HCT116 (cell line): ENCODE data around the gene SFR1. TPM values are rescaled to one million over a fixed set of nuclear protein-coding genes. Genes with fewer than 3 reads are reported as not detected.

Experiments
- ATAC-seq: fragments of 200-7000 bp; cut with Tn5 transposase; 2 replicates; pipeline ENCODE4 v1.9.1; 2020; ENCODE audit warnings: mild to moderate bottlenecking, moderate library complexity
- BruUV-seq: library from RNA; stranded (reverse); fragments of 400-500 nt; replicated peaks from 2 replicates; lab custom pipeline; 2021; lab: Mats Ljungman, UMichigan
- CTCF ChIA-PET: fragments of 300-600 bp; sonication (Branson Sonifier 250); formaldehyde crosslinking; loops from one replicate; lab custom pipeline; 2021; ENCODE audit warnings: antibody characterized with exemption; lab: Charles Lee
- POLR2A ChIA-PET: fragments of 300-600, 350-600 bp; sonication (Branson Sonifier 250); formaldehyde crosslinking; loops from one replicate; lab custom pipeline; 2021; ENCODE audit warnings: antibody characterized with exemption; lab: Charles Lee
- RAD21 ChIA-PET, 2 experiments: fragments of 300-600 bp; sonication (Branson Sonifier 250); formaldehyde crosslinking; loops; one replicate each; lab custom pipeline; 2023; ENCODE audit warnings: low total read pairs in 2 of 2; ENCODE audit not compliant: uncharacterized antibody in 2 of 2, unreplicated experiment in 2 of 2, low non-redundant PET in 1 of 2; lab: Charles Lee
- DNase-seq: peaks from one replicate; pipeline ENCODE4 v3.0.0-alpha.2; 2010; ENCODE audit warnings: low read depth, low spot score
- H2AFZ ChIP-seq: fragments of 200-600 bp; shearing (Covaris generic), sonication (generic); 2 replicates; pipeline ENCODE4 v1.6.1; 2017; ENCODE audit warnings: low read depth, mixed run types, mixed read lengths, antibody characterized with exemption, low read length; ENCODE audit not compliant: poor library complexity, severe bottlenecking
- H3K27ac ChIP-seq: 2 replicates; pipeline ENCODE4 v1.5.1; 2012; ENCODE audit warnings: low read depth, low read length
- H3K27me3 ChIP-seq: fragments of 200-600 bp; sonication (generic); 2 replicates; pipeline ENCODE4 v1.6.1; 2016; ENCODE audit warnings: mixed run types, low read length, mixed read lengths; ENCODE audit not compliant: insufficient read depth
- H3K36me3 ChIP-seq, 2 experiments: fragments of 200-500 bp in 1 of 2; fragments of 200-600 bp in 1 of 2; sonication (Bioruptor generic) in 1 of 2; sonication (generic) in 1 of 2; 2 replicates each; pipeline versions ENCODE4 v1.5.1 to v1.6.1; 2014 to 2016; ENCODE audit warnings: low read length in 2 of 2, inconsistent platforms in 1 of 2, mixed read lengths in 1 of 2, mixed run types in 1 of 2; ENCODE audit not compliant: insufficient read depth in 2 of 2, control insufficient read depth in 1 of 2
- H3K4me1 ChIP-seq, 2 experiments: fragments of 200-600 bp in 1 of 2; sonication (generic) in 1 of 2; 2 replicates each; pipeline versions ENCODE4 v1.5.1 to v1.6.1; 2012 to 2017; ENCODE audit warnings: low read length in 2 of 2, inconsistent platforms in 1 of 2, mild to moderate bottlenecking in 1 of 2, mixed read lengths in 1 of 2, mixed run types in 1 of 2, moderate library complexity in 1 of 2; ENCODE audit not compliant: insufficient read depth in 2 of 2, control insufficient read depth in 1 of 2
- H3K4me2 ChIP-seq: fragments of 200-600 bp; sonication (generic); 2 replicates; pipeline ENCODE4 v1.6.1; 2017; ENCODE audit warnings: mixed run types, low read length, mixed read lengths
- H3K4me3 ChIP-seq, 2 experiments: fragments of 200-600 bp in 1 of 2; sonication (generic) in 1 of 2; replicated peaks in 1 of 2; 2 replicates each; pipeline ENCODE4 v1.5.1; 2011 to 2016; ENCODE audit warnings: low read length in 2 of 2, control low read depth in 1 of 2, low read depth in 1 of 2, mild to moderate bottlenecking in 1 of 2, mixed read lengths in 1 of 2, mixed run types in 1 of 2
- H3K79me2 ChIP-seq: fragments of 200-600 bp; sonication (generic); 2 replicates; pipeline ENCODE4 v1.6.1; 2017; ENCODE audit warnings: mild to moderate bottlenecking, mixed run types, low read length, moderate library complexity, mixed read lengths; ENCODE audit not compliant: insufficient read depth
- H3K9ac ChIP-seq: fragments of 200-600 bp; sonication (generic); 2 replicates; pipeline ENCODE4 v1.6.1; 2016; ENCODE audit warnings: low read length, mixed read lengths
- H3K9me2 ChIP-seq: fragments of 200-600 bp; sonication (generic), shearing (Covaris generic); 2 replicates; pipeline ENCODE4 v1.6.1; 2017; ENCODE audit warnings: mixed run types, mild to moderate bottlenecking, moderate library complexity; ENCODE audit not compliant: insufficient read depth
- H3K9me3 ChIP-seq, 2 experiments: fragments of 200-500 bp in 1 of 2; fragments of 200-600 bp in 1 of 2; sonication (Bioruptor generic) in 1 of 2; sonication (generic) in 1 of 2; 2 replicates each; pipeline ENCODE4 v1.6.1; 2014 to 2017; ENCODE audit warnings: low read length in 2 of 2, mixed read lengths in 2 of 2, inconsistent platforms in 1 of 2, low read depth in 1 of 2, mild to moderate bottlenecking in 1 of 2, mixed run types in 1 of 2, moderate library complexity in 1 of 2; ENCODE audit not compliant: control insufficient read depth in 1 of 2, insufficient read depth in 1 of 2
- H4K20me1 ChIP-seq: fragments of 200-600 bp; sonication (generic), shearing (Covaris generic); 2 replicates; pipeline ENCODE4 v1.6.1; 2017; ENCODE audit warnings: mixed run types, mild to moderate bottlenecking, moderate library complexity; ENCODE audit not compliant: insufficient read depth
- ATF3 ChIP-seq: IDR thresholded peaks from 2 replicates; pipeline ENCODE4 v1.6.1; 2012
- CEBPB ChIP-seq: IDR thresholded peaks from 2 replicates; pipeline ENCODE4 v1.6.1; 2012; ENCODE audit warnings: low read depth
- EGR1 ChIP-seq: IDR thresholded peaks from 2 replicates; pipeline ENCODE4 v1.6.1; 2012; ENCODE audit warnings: low read depth
- ELF1 ChIP-seq: IDR thresholded peaks from 2 replicates; pipeline ENCODE4 v1.6.1; 2012; ENCODE audit warnings: low read depth, borderline replicate concordance
- EZH2 ChIP-seq: fragments of 200-600 bp; sonication (generic); IDR thresholded peaks from 2 replicates; pipeline ENCODE4 v1.6.1; 2017; ENCODE audit warnings: antibody characterized with exemption, mixed run types
- JUND ChIP-seq: IDR thresholded peaks from 2 replicates; pipeline ENCODE4 v1.6.1; 2012
- POLR2A ChIP-seq: IDR thresholded peaks from 2 replicates; pipeline ENCODE4 v1.7.0; 2011; ENCODE audit warnings: borderline replicate concordance; ENCODE audit not compliant: insufficient read depth, insufficient read length; ENCODE audit errors: extremely low read depth
- POLR2AphosphoS5 ChIP-seq: IDR thresholded peaks from 2 replicates; pipeline ENCODE4 v1.6.1; 2011; ENCODE audit warnings: mild to moderate bottlenecking, low read depth, low read length, moderate library complexity
- RAD21 ChIP-seq: IDR thresholded peaks from 2 replicates; pipeline ENCODE4 v1.6.1; 2012; ENCODE audit warnings: low read depth, mild to moderate bottlenecking
- REST ChIP-seq: IDR thresholded peaks from 2 replicates; pipeline ENCODE4 v1.6.1; 2012; ENCODE audit warnings: low read depth
- SIN3A ChIP-seq: IDR thresholded peaks from 2 replicates; pipeline ENCODE4 v1.6.1; 2012; ENCODE audit warnings: low read depth
- SP1 ChIP-seq: IDR thresholded peaks from 2 replicates; pipeline ENCODE4 v1.6.1; 2012; ENCODE audit warnings: low read depth
- SRF ChIP-seq: IDR thresholded peaks from 2 replicates; pipeline ENCODE4 v1.6.1; 2012; ENCODE audit warnings: low read depth
- YY1 ChIP-seq: IDR thresholded peaks from 2 replicates; pipeline ENCODE4 v1.6.1; 2011; ENCODE audit warnings: low read length, low read depth, moderate library complexity, mild to moderate bottlenecking; ENCODE audit not compliant: insufficient replicate concordance; ENCODE audit errors: extremely low read depth
- ZBTB33 ChIP-seq: IDR thresholded peaks from 2 replicates; pipeline ENCODE4 v1.6.1; 2011; ENCODE audit warnings: mild to moderate bottlenecking, low read length, moderate library complexity; ENCODE audit not compliant: insufficient replicate concordance; ENCODE audit errors: extremely low read depth
- ZFX ChIP-seq: fragments of 450-650 bp; IDR thresholded peaks from 2 replicates; pipeline ENCODE4 v1.6.1; 2017
- ZNF274 ChIP-seq: fragments of 200-500 bp; sonication (Bioruptor generic); IDR thresholded peaks from 2 replicates; pipeline ENCODE4 v1.6.1; 2014; ENCODE audit warnings: mild to moderate bottlenecking, low read depth, low read length, inconsistent platforms
- intact Hi-C: fragments of 100-400 bp; cut with micrococcal nuclease; formaldehyde crosslinking; loops from 2 replicates; pipeline ENCODE4 v1.10.0; 2022
- total RNA-seq: library from RNA; stranded (reverse); gene quantifications from one replicate; pipeline ENCODE4 v1.2.1, GENCODE V29; 2021; ENCODE audit not compliant: unreplicated experiment

The SFR1 gene
- total RNA-seq, 1 experiment from 2014 or later = 38.5 TPM

GRCh38 chr10:104104926-104105325, 17.0 kb upstream of the SFR1 start (continued):
- no peak for TF ChIP-seq SP1
- TF ChIP-seq YY1 = no peak
- no peak for TF ChIP-seq EGR1
- no peak for TF ChIP-seq SRF

GRCh38 chr10:104109908-104110662, 11.9 kb upstream of the SFR1 start:
- BruUV-seq = no TSS peak
- peaks cover 0 to 3% of the 10 kb centered on the region in 2 experiments; a peak in 1 of 4 replicates for H3K9me3 ChIP-seq
- no peaks in the 10 kb centered on the region for H3K36me3 ChIP-seq
- H3K27ac ChIP-seq = peak overlapping the region; percentile 43; the same call in 1 of the 2 replicates
- no peaks in the 10 kb centered on the region for H4K20me1 ChIP-seq
- no peaks in the 10 kb centered on the region for H3K79me2 ChIP-seq
- ChIA-PET CTCF (interaction anchor here (1.8 kb wide), 1 partner anchor 12 kb away, joined by 8 read pairs; the partner anchor contains the start of gene SFR1), POLR2A (interaction anchor here (1.0 to 2.3 kb wide), 3 partner anchors 8 to 17 kb away, joined by 3 to 18 read pairs (median 13); partner anchors contain the start of gene SFR1), RAD21 (no interaction called here)
- peak overlapping the region; percentile 61 for H2AFZ ChIP-seq
- H3K4me1 ChIP-seq = peaks cover 11 to 46% of the 10 kb centered on the region in 2 experiments
- H3K9ac ChIP-seq = peak overlapping the region; percentile 19
- no peaks in the 10 kb centered on the region for H3K27me3 ChIP-seq
- peak overlapping the region in 1 of 2 experiments; percentile 16; a peak in 2 of 4 replicates for H3K4me3 ChIP-seq
- intact Hi-C loops = no loop called here
- H3K9me2 ChIP-seq = no peaks in the 10 kb centered on the region
- ATAC-seq (peak; percentile 87), DNase-seq (peak; percentile 90)
- peak overlapping the region; percentile 48 for H3K4me2 ChIP-seq
- peak; percentile 49 for TF ChIP-seq RAD21
- peak; percentile 53; the same call in 1 of the 2 replicates for TF ChIP-seq POLR2AphosphoS5
- no peak for TF ChIP-seq ZNF274
- TF ChIP-seq ZFX = no peak
- TF ChIP-seq JUND = peak; percentile 98
- TF ChIP-seq ZBTB33 = no peak
- TF ChIP-seq EZH2 = no peak
- TF ChIP-seq ATF3 = peak; percentile 79; the same call in 1 of the 2 replicates
- peak; percentile 92; the same call in 1 of the 2 replicates for TF ChIP-seq SIN3A
- no peak for TF ChIP-seq REST
- TF ChIP-seq CEBPB = peak; percentile 95
- TF ChIP-seq SRF = peak; percentile 91
- no peak for TF ChIP-seq POLR2A
- TF ChIP-seq EGR1 = peak; percentile 52; the same call in 1 of the 2 replicates
- TF ChIP-seq SP1 = peak; percentile 97
- TF ChIP-seq ELF1 = peak; percentile 34; the same call in 1 of the 2 replicates
